ENCODE results near the gene ISCU.

ISCU gene

GRCh38 chr12:108518101-108518715, 44.2 kb upstream of the ISCU start:
- no peak for DNase-seq (ENCODE audit: low read depth)

GRCh38 chr12:108518716-108519496, 43.5 kb upstream of the ISCU start:
- no peak for TF ChIP-seq CTCF (conservative IDR thresholded peaks at IDR 0.05; ENCODE audit: low read depth, low read length)
- no peak overlapping the region for H3K4me3 ChIP-seq (ENCODE audit: low read depth, low read length)
- DNase-seq (ENCODE audit: low read depth): no peak

More at GRCh38 chr12:108518101-108518715, 44.2 kb upstream of the ISCU start:
- H3K4me3 ChIP-seq (ENCODE audit: low read depth, low read length): no peak overlapping the region
- no peak for TF ChIP-seq CTCF (conservative IDR thresholded peaks at IDR 0.05; ENCODE audit: low read depth, low read length)

GRCh38 chr12:108519558-108519957, 42.8 kb upstream of the ISCU start:
- DNase-seq (ENCODE audit: low read depth): no peak
- H3K4me3 ChIP-seq (ENCODE audit: low read depth, low read length): no peak overlapping the region
- TF ChIP-seq CTCF (conservative IDR thresholded peaks at IDR 0.05; ENCODE audit: low read depth, low read length): no peak

GRCh38 chr12:108523365-108523764, 39.0 kb upstream of the ISCU start:
- no peak overlapping the region for H3K4me3 ChIP-seq (ENCODE audit: low read depth, low read length)
- no peak for DNase-seq (ENCODE audit: low read depth)
- no peak for TF ChIP-seq CTCF (conservative IDR thresholded peaks at IDR 0.05; ENCODE audit: low read depth, low read length)

- no peak overlapping the region for H3K4me3 ChIP-seq (ENCODE audit: low read depth, low read length)
- no peak for TF ChIP-seq CTCF (conservative IDR thresholded peaks at IDR 0.05; ENCODE audit: low read depth, low read length)
- DNase-seq (ENCODE audit: low read depth): peak; percentile 8
These were observed 36.7 kb upstream of the ISCU start for GRCh38 chr12:108525681-108526080.

GRCh38 chr12:108526482-108527165, 35.8 kb upstream of the ISCU start:
- peak; percentile 51 for TF ChIP-seq CTCF (conservative IDR thresholded peaks at IDR 0.05; ENCODE audit: low read depth, low read length)
- DNase-seq (ENCODE audit: low read depth): peak; percentile 65
- H3K4me3 ChIP-seq (ENCODE audit: low read depth, low read length): no peak overlapping the region

All from choroid plexus epithelial cell (primary cell).